DMS 273 (cell line): Measurements from ENCODE around the gene ITPKC.

ENCODE experiments used
- DNase-seq: peaks from one replicate; lab custom pipeline; 2025; ENCODE audit not compliant: unreplicated experiment; lab: John Stamatoyannopoulos, UW

Gene ITPKC

DNA sequence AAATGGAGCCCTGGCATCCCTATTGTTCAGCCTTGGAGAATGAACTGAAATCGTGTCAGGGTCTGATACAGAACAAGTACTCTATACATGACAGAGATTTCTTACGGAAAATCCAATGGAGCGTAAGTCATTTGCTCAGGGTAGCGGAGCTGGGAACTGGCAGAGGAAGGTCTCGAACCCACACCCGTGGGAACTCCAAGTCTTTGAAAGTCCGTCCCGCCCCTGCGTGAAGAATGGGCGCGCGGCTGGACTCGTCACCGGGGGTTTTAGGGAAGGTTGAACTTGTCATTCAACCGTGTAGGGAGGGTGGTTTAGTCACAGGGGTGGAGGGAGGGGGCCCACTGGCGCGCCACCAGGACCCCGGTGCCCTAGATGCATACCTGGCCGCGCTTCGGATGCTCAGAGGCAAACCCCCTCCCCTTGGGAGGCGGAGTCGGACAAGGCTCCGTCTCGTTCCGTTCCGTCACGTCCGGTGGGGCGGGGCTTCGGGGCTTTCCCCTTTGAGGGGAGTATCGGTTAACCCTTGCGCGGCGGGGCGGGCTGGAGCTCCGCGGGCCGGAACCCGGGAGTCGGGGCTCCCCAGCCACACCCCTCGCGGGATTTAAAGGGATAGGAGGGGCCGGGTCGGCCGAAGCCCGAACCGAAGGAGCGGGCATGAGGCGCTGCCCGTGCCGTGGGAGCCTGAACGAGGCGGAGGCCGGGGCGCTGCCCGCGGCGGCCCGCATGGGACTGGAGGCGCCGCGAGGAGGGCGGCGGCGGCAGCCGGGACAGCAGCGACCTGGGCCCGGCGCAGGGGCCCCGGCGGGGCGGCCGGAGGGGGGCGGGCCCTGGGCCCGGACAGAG is at the start of gene ITPKC, which contains the start of gene COQ8B:
Gene ITPKC, plus strand, starts transcription at position 631 of the 843 bp plus-strand sequence. Its CDS starts 24 bp downstream, at position 655.
Gene COQ8B, minus strand, starts transcription at position 405 of the 843 bp plus-strand sequence. CDS start 2,254 bp downstream, outside the sequence.
- peak; percentile 99 for DNase-seq

DNA sequence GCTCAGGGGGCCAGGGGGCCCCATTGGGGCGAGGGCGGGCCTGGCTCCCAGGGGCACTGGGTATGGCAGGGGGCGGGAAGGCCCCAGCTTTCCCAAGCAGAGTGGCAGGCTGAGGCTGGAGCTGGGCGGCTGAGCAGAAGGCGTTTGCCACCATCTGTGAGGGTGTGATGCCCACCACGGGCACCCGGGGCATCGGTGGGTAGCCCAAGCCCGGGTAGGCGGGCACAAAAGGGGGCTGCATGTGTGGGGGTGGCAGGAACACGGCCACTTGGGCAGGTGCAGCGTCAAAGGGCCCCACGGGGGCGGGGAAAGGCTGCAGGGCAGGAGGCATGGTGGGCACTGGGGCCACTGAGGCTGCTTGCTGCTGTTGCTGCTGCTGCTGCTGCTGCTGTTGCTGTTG is 49.3 kb upstream of the ITPKC start:
- DNase-seq = no peak

DNA sequence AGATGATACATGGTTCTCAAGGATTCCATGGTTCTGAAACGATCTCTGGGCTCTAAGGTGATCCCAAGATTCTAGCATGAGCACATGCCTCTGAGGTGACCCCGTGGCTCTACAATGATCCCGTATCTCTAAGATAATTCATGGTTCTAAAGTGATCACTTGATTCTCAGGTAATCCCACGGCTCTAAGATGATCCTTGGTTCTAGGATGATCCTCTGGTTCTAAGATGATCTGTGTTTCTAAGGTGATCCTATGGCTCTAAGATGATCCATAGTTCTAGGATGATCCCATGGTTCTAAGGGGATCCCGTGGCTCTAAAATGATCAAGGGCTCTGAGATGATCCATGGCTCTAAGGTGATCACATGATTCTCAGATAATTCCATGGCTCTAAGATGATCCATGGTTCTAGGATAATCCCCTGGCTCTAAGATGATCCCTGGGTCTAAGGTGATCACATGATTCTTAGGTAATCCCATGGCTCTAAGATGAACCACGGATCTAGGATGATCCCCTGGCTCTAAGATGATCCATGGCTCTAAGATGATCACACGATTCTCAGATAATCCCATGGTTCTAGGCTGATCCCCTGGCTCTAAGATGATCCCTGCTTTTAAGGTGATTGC is 47.8 kb upstream of the ITPKC start:
- no peak for DNase-seq

DNA sequence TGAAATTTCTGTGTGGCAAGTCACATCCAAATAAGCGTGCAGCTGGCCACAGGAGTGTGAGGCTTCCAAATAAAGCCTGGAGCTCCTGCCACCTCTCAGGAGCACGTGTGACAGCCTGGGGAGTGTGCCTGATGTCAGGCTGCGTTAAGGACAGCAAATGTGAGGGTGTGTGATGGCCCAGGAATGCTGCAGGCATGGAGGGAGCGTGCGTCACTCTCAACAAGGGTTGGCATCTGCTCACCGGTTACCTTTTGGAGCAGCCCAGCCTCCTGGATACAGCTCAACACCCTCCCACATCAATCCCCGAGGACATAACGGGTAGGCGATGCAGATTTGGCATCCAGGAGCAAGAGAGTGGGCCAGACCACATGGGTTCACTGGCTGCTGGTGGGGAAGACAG is 45.5 kb upstream of the ITPKC start:
- no peak for DNase-seq

DNA sequence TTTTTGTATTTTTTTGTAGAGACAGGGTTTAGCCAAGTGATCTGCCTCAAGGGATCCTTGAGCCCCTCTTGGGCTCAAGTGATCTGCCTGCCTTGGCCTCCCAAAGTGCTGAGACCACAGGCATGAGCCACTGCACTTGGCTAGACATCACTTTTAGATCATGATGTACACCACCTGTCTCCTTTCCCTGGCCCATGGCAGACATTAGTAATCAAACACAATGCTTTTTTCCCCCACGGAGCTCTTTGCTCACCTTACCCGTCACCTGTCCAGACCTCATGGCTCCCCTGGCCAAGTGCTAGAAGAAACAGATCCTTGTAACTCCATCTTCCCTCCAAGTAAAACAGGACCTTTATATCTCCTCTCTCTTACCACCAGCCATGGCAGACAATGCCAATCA is 44.9 kb upstream of the ITPKC start:
- no peak for DNase-seq

DNA sequence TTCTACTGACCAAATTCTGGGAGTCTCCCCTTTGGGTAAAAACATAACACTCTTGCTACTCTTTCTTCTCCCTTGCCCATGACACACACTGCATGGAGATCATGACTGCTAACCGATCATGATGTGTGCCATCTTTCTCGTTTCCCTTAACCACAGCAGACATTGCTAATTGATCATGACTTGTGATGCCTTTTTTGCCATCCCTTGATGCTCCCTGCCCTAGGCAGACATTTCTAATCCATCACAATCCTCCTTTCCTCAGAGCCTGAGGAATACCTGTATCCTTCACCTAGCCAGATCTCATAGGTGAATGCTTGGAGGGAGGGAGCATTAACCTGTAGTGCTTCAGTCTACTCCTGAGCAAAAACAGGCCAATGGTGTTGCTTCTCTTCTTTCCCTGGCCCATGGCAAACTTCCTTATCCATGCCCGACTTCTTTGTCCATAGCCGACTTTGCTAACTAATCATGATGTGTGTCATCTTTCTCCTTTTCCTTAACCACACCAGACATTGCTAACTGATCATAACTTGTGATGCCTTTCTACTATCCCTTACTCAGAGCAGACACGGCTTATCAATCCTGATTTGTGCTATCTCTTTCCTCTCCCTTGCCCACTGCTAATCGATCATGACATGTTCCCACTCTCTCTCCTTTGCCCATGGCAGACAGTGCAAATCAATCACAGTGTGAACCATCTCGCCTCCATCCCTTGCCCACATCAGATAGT is 44.2 kb upstream of the ITPKC start:
- no peak for DNase-seq

DNA sequence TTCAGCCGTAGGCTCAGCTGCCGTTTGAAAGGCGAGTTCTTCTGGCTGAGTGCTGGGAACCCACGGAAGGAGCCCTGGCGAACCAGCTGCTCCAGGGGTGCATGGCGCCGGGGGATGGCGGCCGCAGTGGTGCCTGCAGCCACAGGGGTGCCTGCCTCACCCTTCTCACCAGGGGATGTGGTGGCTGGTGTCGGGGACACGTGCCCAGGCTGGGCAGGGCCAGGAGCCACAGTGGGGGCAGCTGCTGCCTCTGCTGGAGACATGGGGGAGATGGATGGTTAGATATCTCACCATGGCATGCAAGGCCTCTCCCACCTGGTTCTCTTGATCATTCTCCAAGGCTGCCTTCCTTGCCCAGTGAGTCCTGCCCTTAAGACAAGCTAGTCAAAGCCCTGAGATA is 43.5 kb upstream of the ITPKC start:
- DNase-seq = no peak

DNA sequence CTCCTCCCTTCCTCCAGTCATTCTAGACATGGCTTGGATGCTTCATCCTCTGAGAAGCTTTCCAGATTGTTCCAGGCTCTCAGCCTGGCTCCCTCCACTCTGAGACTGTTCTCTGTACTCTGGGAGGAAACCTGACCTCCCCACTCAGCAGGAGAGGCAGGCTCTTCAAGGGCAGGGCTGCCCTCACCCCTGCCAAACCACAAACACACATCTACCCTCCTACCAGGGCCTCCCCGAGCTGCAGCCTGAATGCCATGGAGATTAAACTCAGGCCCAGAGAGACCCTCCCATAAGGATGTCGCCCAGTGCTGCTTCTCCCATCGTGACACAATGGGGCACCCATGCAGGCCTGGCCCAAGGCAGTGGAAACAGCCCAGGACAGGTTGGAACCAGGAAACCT is 42.6 kb upstream of the ITPKC start:
- no peak for DNase-seq

DNA sequence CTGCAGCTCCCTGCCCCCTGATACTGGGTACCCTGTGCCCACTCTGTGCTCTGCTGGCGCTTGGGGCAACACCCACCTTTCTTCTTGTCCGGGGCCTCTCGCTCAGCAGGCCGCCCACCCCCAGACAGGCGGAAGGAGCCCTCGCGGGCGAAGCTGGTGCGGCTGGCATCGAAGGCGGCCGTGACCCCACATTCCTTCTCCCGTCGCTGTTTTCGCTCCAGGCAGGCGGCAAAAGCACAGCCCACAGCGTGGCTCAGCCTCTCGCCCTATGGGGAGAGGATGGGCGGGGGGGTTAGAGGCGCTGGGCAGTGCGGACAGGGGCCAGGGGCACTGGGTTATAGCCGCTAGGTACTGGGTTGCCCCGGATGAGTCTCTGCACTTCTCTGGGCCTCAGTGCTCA is 39.8 kb upstream of the ITPKC start:
- DNase-seq = no peak

DNA sequence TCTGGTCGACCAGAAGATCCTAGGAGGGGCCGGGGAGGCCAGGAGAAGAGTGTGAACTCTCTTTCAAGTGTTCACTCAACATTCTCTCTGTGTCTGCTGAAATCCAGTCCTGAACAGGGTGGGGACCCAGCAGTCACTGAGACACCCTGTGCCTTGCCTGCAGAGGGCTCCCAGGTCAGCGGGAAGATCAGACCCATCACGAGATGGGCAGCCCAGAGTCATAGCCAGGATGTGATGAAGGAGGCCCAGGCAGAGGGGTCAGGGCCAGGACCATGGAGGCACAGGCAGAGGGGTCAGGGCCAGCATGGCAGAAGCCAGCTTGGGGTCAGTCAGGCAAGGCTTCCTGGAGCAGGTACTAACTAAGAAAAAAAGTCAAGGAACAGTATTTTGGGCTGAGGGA is 35.9 kb upstream of the ITPKC start:
- DNase-seq = no peak

DNA sequence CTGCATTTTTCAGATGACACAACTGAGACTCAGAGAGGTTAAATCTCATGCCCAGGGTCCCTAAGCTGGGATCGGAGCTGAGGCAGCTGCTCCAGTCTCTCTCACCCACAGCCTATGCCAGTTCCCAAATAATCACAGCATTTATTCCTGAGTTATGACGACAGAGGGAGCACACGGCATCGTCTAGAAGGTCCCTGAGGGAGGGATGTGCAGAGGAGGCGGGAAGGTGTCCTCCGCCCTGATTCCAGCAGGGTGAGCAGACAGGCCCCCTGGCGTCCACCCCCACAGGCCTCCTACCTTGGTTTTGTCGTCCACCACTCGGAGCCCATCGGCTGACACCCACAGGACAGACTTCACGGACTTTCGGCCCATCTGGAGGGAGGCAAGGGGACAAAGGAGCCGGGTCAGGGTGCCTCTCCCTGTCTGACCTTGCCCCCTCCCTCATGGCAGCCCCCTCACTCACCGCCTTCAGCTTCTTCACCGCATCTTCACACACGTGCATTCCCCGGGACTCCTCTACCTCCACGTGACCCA is 34.4 kb upstream of the ITPKC start:
- DNase-seq = no peak

DNA sequence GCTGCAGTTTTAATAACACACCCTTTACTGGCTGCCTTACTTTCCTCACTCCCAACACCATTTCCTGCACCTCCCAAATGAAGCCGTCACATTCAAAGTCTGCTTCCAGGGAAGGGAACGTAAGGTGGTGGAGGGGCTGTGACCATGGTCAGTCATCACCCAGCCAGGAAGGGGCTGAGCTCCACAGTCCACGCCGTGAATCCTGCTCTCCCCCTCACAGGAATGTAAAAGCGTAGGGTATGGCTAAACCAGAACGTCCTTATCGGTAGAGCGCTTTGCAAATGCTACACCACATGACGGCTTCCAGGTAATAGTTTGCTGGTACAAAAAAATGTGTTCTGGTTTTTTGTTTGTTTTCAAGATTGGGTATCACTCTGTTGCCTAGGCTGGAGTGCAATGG is 33.5 kb upstream of the ITPKC start:
- no peak for DNase-seq

DNA sequence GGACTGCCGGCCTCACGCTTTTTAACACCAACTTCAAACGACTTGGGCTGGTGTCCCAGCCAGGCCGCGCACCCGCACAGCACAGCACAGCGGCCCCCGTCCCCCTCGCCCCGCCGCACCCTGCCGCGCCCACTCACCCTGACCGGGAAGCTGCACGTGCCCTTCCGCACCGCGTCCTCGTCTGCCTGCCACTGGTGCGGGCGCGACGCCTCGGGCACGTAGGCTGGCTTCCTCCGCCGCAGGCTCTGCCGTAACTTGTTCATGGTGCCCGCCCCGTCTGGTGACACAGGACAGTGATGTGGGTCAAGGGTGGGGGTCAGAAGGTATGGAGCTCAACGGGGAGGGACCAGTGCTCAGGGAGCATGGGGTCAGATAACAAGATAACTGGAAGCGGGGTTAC is 32.6 kb upstream of the ITPKC start:
- no peak for DNase-seq

DNA sequence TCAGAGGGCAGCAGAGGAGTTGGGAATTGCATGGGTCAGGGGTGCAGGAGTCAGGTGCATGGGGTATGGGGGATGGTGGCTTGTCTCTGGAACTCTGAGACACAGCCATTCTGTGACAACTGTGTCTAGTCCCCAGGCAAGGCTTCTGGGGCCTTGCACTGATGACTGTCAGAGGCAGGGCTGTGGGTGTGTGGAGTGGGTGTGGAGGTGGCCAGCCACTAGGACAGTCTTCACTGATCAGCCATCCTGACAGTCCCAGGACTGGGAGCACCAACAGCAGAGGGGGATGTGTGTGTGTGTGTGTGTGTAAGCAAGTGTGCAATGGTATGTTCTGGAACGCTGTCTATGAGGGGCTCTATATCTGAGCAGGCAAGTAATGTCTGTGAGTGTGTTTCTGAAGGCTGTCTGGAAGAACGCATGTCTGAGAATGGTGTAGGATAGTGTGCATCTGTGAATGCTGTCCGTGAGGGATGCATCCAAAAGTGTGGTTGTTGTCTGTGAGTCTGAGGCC is 31.8 kb upstream of the ITPKC start:
- DNase-seq = no peak

DNA sequence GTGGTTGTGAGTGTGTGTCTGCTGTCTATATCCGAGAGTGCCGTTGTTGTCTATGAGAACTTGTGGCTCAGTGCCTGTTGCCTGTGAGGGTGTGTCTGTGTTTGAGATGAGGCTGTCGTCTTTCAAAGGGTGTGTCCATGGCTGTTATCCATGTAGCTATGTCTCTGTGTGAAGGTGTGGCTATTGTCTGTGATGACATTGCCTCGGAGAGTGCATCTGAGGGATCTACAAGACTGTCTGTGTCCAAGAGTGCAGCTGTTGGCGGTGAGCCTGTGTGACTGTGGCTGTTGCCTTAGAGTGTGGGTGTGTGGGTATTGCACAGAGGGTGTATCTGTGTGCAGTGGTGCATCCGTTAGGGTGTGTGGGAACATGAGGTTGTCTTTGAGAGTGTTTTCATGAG is 31.3 kb upstream of the ITPKC start:
- DNase-seq = no peak

DNA sequence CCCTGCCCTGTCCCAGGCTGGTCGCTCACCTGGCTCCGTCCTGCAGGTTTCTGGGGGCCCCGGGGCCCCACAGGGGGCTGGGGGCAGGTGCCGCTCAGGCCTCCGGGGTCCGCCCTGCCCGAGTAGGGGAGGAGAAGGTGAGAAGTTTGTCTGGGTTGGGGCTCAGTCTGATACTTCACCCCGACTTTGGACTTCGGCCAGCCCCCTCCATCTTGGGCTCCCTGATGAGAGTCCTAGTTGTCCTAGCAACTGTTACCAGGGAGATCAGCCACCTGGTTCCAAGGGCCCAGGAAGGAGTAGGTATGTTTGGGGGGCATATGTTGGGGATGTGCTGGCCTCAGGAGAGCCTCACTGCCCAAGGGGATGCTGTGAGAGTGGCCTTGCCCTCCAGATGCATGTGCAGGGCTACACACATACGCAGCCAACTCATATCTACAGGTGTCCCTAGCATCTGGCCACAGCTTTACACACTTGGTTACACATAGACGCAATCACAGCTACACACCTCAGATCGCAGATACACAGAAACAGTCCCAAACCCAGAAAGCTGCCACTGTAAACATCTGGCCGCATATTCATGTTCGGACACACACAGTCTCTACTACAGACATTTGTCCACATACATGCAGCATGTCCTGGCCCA is 29.9 kb upstream of the ITPKC start:
- peak; percentile 42 for DNase-seq

DNA sequence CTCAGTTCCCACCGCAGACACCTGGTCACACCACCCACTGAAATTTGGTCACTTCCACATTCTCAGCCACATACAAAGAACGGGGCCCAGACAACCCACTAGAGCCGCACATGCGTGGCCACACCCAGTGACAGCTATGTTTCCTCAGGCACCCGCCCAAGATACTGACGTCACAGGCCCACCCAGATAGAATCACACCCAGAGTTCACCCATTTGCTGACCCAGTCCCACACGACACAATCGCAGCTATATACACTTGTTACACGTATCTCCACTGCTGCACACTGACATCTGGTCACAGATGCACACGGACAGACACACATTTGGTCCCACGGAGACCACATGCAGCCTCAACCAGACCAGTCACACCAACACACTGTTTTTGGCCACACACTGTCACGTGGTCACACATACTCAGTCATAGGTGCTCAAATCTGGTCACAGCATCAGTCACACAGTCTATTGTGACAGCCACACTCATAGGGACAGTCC is 29.3 kb upstream of the ITPKC start:
- no peak for DNase-seq

DNA sequence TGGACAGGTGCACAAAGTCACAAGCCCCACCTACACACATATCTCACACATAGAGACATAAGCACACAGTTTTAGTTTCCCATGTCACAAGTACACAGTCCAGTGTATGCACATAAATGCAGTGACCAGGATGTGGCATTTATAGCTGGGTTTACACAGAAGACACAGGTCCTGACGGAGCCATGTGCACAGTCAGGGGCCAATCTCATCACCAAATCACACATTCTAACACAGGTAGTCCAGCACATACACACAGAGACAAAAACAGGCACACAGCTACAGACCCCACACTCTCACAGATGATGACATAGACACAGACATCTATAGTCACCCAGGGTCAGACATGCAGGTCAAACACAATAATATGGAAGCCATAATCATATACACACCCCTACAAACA is 28.6 kb upstream of the ITPKC start:
- DNase-seq = no peak

DNA sequence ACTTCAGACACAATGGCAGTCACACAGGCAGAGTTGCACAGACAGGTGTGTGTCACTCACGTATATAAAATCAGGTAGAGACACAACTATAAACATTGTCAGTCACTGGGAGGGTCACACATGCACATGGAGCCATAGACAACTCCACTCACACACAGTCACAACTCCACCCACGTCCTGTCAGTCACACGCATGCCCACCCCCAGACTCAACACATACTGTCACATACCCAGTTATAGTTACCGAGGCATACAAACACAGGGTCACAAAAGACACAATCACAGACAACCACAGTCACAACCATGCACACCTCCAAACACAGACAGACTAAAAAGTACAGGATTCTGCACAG is 27.9 kb upstream of the ITPKC start:
- DNase-seq = no peak

DNA sequence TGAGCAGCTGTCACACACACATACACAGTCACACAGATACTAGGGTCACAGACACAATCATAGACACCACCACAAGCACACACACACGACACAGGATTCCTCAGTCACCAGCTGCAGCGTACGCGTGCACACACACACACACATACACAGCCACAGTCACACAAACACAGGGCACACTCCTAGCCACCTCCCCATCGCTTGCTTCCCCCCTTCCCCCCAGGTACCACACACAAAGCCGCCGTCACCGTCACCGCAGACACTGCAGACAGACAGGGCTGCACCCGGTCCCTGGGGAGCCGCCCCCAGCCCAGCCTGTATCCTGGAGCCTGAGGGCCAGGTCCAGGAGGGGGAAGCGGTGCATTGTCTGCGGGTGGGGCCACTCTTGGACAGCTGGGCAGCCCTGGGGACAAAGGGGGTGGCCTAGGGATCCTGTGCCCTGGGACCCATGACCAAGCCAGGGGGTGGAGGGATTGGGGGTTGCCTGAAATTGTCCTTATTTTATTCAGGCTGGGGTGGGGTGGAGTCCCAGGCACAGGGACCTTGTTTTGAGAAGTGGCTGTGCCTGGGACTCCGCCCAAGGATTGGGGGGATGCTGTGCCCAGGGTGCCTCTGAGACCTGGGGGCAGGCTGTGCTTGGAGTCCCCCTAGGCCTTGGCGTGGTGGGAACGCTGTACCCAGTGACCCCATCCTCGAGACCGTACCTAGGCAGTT is 27.4 kb upstream of the ITPKC start:
- peak; percentile 53 for DNase-seq
